GM18511 (cell line): ENCODE results near the gene CCNT1.
"Not testable (repeated sequence)": the region's sequence is repeated elsewhere in the genome, so short reads cannot be mapped to it uniquely, and the experiment has no call there.

ENCODE experiments used
- ATAC-seq: cut with Tn5 transposase; IDR thresholded peaks from one replicate; pipeline ENCODE4 v1.9.1; 2021; ENCODE audit warnings: mild to moderate bottlenecking, moderate library complexity; ENCODE audit not compliant: unreplicated experiment

The CCNT1 gene

GRCh38 chr12:48693572-48693971 is 22.9 kb downstream of the CCNT1 start:
- ATAC-seq, result no peak

- no peak for ATAC-seq
Measured at GRCh38 chr12:48691826-48692487, 24.6 kb downstream of the CCNT1 start.

GRCh38 chr12:48690990-48691389 is 25.5 kb downstream of the CCNT1 start:
- ATAC-seq, result no peak

- ATAC-seq, result no peak
Measured at GRCh38 chr12:48690436-48690835, 26.1 kb downstream of the CCNT1 start.

GRCh38 chr12:48688836-48689235 is 27.7 kb downstream of the CCNT1 start:
- no peak for ATAC-seq

GRCh38 chr12:48687592-48687991 is 28.9 kb downstream of the CCNT1 start:
- ATAC-seq, result no peak

- ATAC-seq, result no peak
Measured at GRCh38 chr12:48686615-48687334, 29.7 kb downstream of the CCNT1 start.

GRCh38 chr12:48686037-48686595 is 30.4 kb downstream of the CCNT1 start:
- no peak for ATAC-seq

- ATAC-seq, result no peak
Measured at GRCh38 chr12:48683534-48683933, 33.0 kb downstream of the CCNT1 start.

- ATAC-seq, result no peak
Measured at GRCh38 chr12:48682927-48683326, 33.6 kb downstream of the CCNT1 start.

- ATAC-seq, result not testable (repeated sequence)
Measured at GRCh38 chr12:48682533-48682905, 34.0 kb downstream of the CCNT1 start.

- ATAC-seq, result peak; percentile 98
Measured at GRCh38 chr12:48681710-48682532, 34.6 kb downstream of the CCNT1 start, which contains the start of gene KANSL2. Gene KANSL2, minus strand, starts transcription at chr12:48682238. Its CDS starts 606 bp downstream, at chr12:48681632.

GRCh38 chr12:48681399-48681709 is 35.2 kb downstream of the CCNT1 start:
- no peak for ATAC-seq

- ATAC-seq, result no peak
Measured at GRCh38 chr12:48680861-48681260, 35.6 kb downstream of the CCNT1 start.

GRCh38 chr12:48678551-48679185 is 37.8 kb downstream of the CCNT1 start:
- ATAC-seq, result no peak

GRCh38 chr12:48671231-48671856 is 45.2 kb downstream of the CCNT1 start:
- ATAC-seq, result no peak

GRCh38 chr12:48668996-48669395 is 47.5 kb downstream of the CCNT1 start:
- no peak for ATAC-seq

GRCh38 chr12:48659863-48660262 is 56.6 kb downstream of the CCNT1 start:
- ATAC-seq, result no peak

GRCh38 chr12:48651681-48652080 is 64.8 kb downstream of the CCNT1 start:
- no peak for ATAC-seq

GRCh38 chr12:48645354-48645753 is 71.2 kb downstream of the CCNT1 start:
- not testable (repeated sequence) for ATAC-seq

GRCh38 chr12:48643011-48643410 is 73.5 kb downstream of the CCNT1 start:
- no peak for ATAC-seq
